Islet precursor cell (in vitro differentiated cells): Measurements from ENCODE around the gene CFAP46.

Source experiments
- DNase-seq: peaks from one replicate; pipeline ENCODE4 v3.0.0-alpha.2; 2018

Gene CFAP46

GRCh38 chr10:132879408-132880127, 62.8 kb downstream of the CFAP46 start:
- DNase-seq: peak; percentile 51

GRCh38 chr10:132878730-132879407, 63.5 kb downstream of the CFAP46 start:
- DNase-seq: peak; percentile 46

DNA sequence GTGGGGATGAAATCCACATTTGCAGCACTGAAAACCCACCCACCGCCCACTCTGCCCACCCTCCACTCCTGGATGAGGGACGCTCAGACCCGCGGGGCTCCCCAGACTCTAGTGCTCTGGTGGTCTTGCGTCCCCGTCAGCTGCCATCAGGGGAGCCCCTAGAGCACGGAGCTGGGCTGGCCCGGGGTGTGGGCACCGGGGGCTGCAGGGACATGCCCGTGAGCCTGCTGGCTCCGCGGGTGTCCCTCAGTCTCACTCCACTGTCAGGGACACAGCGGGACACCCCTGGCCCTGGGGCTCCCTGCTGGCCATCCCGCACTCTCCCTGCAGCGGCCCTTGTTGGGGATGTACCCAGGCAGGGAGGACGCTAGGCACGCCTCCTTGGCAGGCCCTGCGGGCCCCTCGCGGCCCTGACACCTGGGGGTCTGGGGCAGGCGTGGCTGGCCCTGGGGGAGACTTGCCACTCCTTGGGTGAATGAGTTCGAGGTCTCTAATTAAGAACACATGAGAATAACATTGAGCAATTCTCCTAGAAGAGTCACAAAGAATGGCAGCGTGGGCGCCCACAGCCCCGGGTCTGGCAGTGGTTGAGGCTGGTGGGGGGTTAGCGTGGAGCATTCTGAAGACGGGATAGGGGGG, 64.2 kb downstream of the CFAP46 start:
- peak; percentile 45 for DNase-seq

DNA sequence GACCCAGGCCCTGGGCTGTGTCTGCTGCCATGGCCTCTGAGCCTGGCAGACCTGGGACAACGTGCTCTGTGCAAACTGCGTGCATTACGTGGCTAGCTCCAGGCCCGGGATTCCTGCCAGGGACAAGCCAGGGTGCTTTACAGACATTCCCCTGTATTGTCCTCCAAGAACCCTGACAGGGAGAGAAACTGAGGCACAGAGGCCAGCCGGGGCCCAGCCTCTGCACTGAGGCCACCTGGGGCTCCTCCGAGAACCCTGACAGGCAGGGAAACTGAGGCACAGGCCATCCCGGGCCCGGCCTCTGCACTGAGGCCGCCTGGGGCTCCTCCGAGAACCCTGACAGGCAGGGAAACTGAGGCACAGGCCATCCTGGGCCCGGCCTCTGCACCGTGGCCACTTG, 64.9 kb downstream of the CFAP46 start:
- no peak for DNase-seq

- peak; percentile 51 for DNase-seq
These were observed 65.4 kb downstream of the CFAP46 start for GRCh38 chr10:132876993-132877431.

DNA sequence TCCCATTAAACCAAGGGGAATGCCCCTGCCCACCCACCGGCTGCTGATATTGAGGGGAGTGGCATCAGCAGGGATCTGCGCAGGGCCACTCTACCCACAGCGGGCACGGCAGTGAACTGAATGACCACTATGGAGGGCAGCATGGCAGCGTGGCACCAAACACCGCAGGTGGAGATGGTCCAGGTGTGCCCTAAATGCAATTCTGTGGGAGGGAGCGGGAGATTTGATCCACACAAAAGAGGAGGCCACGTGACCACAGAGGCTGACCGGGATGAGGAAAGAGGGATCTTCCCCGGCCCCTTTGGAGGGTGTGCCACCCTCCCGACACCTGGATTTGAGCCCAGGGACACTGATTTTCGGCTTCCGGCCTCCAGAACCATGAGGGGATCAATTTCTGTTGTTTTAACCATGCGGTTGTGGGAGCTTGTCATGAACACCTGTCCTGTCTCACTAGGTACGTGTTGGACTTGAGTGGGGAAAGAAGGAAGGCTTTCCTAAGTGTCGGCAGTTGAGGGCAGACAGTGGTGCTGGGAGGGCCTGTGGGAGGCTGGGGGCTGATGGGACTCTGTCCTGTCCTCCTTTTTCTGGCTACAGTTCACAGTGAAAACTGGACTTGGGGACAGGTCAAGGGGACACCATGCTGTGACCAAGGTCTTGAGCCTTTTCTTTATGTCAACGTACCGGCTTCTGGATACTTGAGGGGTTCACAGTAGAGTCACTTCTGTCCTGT, 66.1 kb downstream of the CFAP46 start:
- DNase-seq: peak; percentile 39

GRCh38 chr10:132875435-132875834, 66.9 kb downstream of the CFAP46 start:
- no peak for DNase-seq

- peak; percentile 46 for DNase-seq
These were observed 69.0 kb downstream of the CFAP46 start for GRCh38 chr10:132873395-132873794.

DNA sequence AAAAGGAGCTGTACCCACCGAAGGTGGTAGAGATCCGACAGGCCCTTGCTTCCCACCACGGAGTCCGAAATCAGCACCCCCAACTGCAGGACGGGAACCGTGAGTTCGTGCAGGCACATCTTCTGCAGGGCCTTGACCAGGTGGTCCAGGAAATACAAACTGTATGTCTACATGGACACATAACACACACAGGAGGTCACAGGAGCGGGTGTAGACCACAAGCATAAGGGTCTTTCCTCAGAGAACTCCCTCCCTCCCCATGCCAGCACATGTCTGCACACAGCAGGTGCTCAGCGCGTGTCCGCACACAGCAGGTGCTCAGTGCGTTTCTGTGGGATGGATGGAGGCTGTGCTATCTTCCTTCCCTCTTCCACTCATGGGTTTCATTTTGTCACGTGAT, 69.7 kb downstream of the CFAP46 start:
- DNase-seq: peak; percentile 38

DNA sequence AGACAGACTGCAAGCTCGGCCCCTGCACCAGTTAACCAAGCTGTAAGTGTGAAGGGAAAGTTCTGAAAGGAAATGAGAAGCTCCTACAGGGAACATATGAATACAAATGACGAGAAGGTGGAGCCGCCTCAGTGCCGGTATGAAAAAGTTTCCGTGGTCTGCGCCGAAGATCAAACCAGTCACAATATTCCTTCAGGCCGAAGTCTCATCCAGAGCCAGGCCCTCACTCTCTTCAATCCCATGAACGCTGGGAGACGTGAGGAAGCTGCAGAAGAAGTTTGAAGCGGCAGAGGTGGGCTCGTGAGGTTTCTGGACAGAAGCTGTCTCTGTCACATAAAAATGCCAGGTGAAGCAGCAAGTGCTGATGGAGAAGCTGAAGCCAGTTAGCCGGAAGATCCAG, 71.9 kb downstream of the CFAP46 start:
- no peak for DNase-seq

DNA sequence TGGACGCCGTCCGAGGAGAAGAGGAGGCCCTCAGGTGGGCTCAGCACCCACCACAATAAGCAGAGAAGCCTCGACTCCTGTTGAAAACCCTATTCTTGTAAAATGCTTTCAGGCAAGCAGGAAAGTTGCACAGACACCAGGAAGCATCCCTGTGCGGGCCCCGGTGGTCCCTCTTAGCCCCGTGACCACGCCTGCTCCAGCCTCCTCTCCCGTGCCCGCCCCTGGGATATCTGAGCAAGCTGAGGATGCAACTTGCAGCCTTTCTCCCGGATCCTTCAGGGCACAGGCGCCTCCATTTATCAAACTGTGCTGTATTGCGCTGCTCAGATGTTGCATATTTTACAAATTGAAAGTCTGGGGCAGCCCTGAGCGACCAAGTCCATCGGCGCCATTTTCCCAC, 72.7 kb downstream of the CFAP46 start:
- no peak for DNase-seq

GRCh38 chr10:132868995-132869394, 73.4 kb downstream of the CFAP46 start:
- peak; percentile 52 for DNase-seq

- peak; percentile 43 for DNase-seq
These were observed 74.3 kb downstream of the CFAP46 start for GRCh38 chr10:132867801-132868644.

GRCh38 chr10:132866601-132867381, 75.6 kb downstream of the CFAP46 start:
- DNase-seq: peak; percentile 52

DNA sequence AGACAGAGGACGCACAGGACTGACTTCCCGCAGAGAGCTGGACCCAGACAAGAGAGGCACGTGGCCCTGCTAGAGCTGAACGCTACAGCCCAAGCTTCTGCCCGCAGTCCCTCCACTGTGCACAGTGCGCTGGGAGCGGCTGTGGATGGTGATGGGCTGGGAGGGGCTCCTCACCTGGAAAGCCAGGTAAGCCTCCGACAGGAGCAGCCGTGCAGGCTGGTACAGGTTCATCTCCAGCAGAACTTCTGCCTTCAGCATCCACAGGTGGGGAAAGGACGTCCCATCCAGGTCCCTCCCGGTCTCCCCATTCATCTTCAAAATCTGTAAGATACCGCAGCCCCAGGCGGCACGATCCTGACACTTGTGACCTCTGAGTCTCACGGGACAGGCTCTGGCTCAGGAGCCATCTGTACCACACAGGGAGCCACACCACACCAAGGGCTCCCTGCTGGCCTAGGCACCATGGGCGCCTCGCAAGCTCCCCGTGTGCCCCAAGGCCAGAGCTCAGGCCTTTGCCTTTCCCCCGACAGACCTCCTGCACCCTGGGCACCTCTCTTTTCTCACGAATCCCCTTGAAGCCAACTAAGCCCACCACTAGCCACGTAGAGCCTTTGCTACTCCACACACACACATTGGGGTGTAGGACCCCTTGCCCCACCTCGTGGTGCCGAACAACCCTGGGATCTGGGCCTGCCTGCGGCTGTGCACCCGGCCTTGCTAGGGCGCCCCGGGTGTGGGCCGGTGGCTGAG, 76.3 kb downstream of the CFAP46 start:
- peak; percentile 44 for DNase-seq

GRCh38 chr10:132865171-132865631, 77.2 kb downstream of the CFAP46 start:
- no peak for DNase-seq

- DNase-seq: peak; percentile 54
These were observed 79.6 kb downstream of the CFAP46 start for GRCh38 chr10:132862485-132863420.

- DNase-seq: peak; percentile 49
These were observed 80.4 kb downstream of the CFAP46 start for GRCh38 chr10:132861884-132862461.

DNA sequence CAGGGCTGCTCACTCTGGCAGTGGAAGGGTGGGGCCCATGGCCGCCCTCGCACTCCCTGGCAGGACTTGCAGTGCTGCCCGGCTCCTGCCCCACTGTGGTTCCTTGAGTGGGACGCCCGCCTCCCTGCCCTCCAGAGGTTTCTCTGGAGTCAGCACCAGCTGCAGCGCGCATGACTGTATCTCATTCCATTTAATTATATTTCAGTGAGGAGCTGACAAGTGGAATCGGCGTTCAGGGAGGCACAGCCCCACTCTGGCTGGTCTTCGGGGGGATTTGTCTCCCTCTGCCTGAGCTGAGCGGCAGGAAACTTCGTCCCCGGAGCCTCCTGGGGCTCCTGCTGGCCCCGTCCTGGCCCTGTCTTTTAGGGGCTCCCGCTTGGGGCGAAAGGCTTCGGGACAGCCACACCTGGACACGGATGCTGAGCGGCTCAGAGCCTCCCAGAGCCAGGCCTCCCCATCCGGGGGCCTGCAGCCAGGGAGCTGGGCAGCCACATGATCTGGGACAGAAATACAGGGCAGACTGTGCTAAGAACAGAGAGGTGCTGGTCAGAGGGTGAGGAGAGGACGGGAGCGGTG, 81.2 kb downstream of the CFAP46 start:
- DNase-seq: peak; percentile 46
